ENCODE measurements around the gene RRP12. TPM values are rescaled to one million over a fixed set of nuclear protein-coding genes. Genes with fewer than 3 reads are reported as not detected.
"Not testable (repeated sequence)": the region's sequence is repeated elsewhere in the genome, so short reads cannot be mapped to it uniquely, and the experiment has no call there.

RRP12 gene
- total RNA-seq, 4 donors from 2014 or later = 14.8 to 27.6 (median 25.0) TPM

DNA sequence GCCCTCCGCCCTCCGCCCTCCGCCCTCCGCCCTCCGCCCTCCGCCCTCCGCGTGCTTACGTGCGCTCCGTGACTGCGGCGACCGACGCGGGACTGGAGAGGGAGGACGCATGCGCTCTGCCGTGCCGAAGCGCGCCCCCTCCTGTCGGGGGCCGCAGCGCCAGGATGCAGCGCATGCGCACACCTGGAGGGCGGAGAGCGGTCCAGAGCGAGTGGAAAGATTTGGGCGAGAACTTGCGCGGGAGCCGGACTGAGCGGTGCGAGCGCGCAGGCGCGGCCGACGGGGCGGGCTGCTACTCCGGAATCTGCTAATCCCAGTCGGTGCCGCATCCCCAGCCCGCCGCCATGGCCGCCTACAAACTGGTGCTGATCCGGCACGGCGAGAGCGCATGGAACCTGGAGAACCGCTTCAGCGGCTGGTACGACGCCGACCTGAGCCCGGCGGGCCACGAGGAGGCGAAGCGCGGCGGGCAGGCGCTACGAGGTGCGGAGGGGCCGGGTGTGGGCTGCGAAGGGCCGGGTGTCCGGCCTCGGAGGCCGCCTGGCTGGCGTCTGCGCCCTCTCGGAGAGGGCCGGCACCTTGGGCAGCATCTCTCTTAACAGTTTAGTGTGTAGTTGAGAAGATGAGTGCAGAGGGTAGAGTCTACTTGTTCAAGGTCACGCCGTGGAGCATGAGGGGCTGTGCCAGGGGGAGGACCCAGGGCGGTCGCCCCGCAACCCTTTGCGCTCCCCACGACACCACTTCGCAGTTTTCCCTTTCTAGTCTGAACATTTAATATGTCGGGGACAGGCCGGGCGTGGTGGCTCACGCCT, 25.0 kb upstream of the RRP12 start, which contains the start of gene PGAM1:
PGAM1 (plus strand) TSS at position 228 of the 812 bp plus-strand sequence; CDS start at position 345, 117 bp downstream.
- TF ChIP-seq, protein P1, sequence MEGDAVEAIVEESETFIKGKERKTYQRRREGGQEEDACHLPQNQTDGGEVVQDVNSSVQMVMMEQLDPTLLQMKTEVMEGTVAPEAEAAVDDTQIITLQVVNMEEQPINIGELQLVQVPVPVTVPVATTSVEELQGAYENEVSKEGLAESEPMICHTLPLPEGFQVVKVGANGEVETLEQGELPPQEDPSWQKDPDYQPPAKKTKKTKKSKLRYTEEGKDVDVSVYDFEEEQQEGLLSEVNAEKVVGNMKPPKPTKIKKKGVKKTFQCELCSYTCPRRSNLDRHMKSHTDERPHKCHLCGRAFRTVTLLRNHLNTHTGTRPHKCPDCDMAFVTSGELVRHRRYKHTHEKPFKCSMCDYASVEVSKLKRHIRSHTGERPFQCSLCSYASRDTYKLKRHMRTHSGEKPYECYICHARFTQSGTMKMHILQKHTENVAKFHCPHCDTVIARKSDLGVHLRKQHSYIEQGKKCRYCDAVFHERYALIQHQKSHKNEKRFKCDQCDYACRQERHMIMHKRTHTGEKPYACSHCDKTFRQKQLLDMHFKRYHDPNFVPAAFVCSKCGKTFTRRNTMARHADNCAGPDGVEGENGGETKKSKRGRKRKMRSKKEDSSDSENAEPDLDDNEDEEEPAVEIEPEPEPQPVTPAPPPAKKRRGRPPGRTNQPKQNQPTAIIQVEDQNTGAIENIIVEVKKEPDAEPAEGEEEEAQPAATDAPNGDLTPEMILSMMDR (IDR thresholded peaks at IDR 0.05) = peak; percentile 59 to 85 (median 73)
- peak; percentile 60 to 74 for TF ChIP-seq POLR2A (IDR thresholded peaks at IDR 0.05)
- Histone ChIP-seq H3K9me3 (no peaks in the 10 kb centered on the region), H3K4me1 (peaks cover 0 to 5% of the 10 kb centered on the region in 2 donors), H3K36me3 (no peaks in the 10 kb centered on the region), H3K27ac (peak within 1 kb of the TSS; percentile 84 to 91), H3K4me3 (peak within 1 kb of the TSS; percentile 64 to 80), H3K27me3 (no peaks in the 10 kb centered on the region)
- DNase-seq = peak; percentile 94 to 96
- intact Hi-C loops (cut with DNase I; ENCODE audit: low total_unique reads) = no loop called here

DNA sequence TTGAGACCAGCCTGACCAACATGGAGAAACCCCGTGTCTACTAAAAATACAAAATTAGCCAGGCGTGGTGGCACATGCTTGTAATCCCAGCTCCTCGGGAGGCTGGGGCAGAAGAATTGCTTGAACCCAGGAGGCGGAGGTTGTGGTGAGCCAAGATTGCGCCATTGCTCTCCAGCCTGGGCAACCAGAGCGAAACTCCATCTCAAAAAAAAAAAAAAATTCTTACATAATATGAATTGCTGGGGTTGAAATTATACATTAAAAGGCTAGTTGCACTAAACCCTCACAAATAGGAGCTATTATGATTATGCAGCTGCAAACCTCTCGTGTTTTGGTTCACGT, 22.6 kb upstream of the RRP12 start:
- H3K27me3 ChIP-seq; H3K9me3 ChIP-seq; H3K4me1 ChIP-seq; H3K4me3 ChIP-seq; H3K27ac ChIP-seq; intact Hi-C loops (cut with DNase I; ENCODE audit: low total_unique reads); DNase-seq; H3K36me3 ChIP-seq: not testable (repeated sequence)

DNA sequence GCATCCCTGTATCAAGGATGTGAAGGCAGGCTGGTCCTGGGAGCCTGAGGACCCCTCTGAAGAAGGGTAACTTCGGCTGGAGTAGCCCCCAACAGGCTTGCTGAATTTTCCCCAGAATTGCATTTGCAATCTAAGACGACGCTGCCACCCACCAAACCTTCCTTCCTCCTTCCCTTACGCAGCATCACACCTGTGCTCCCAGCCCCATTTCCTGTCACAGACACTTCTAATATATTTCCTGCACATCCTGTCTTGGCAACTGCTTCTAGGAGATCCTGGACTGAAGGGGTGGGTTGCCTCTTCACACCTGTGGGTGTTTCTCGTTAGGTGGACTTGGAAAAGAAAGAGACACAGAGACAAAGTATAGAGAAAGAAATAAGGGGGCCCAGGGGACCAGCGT, 15.4 kb upstream of the RRP12 start:
- H3K4me3 ChIP-seq = no peak overlapping the region
- intact Hi-C loops (cut with DNase I; ENCODE audit: low total_unique reads) = no loop called here
- TF ChIP-seq, protein P1 (IDR thresholded peaks at IDR 0.05) = no peak
- TF ChIP-seq POLR2A (IDR thresholded peaks at IDR 0.05) = no peak
- H3K27me3 ChIP-seq = no peaks in the 10 kb centered on the region
- DNase-seq = no peak
- H3K4me1 ChIP-seq = peaks cover 0 to 7% of the 10 kb centered on the region in 2 donors
- H3K9me3 ChIP-seq = no peaks in the 10 kb centered on the region
- H3K27ac ChIP-seq = no peak overlapping the region
- no peaks in the 10 kb centered on the region for H3K36me3 ChIP-seq

DNA sequence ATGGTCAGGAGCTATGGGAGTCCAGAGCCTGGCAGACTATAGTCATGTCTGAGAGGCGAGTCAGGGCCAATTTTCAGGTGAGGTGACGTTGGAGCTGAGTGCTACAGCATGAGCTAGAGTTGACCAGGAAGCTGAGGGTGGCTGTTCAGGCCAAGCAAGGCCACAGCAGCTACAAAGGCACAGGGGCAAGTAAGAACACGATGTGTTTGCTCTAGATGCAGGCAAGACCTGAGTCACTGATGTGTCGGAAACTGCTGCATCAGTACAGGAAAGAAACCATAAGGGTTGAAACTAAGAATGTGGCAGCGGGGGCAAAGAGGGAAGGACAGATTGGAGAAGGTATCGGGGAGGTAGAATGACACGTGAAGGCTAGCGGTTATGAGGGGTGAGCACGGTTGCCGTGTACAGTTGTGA, 11.8 kb upstream of the RRP12 start:
- no peaks in the 10 kb centered on the region for H3K9me3 ChIP-seq
- H3K27me3 ChIP-seq = no peaks in the 10 kb centered on the region
- DNase-seq = no peak
- H3K36me3 ChIP-seq = no peaks in the 10 kb centered on the region
- intact Hi-C loops (cut with DNase I; ENCODE audit: low total_unique reads) = no loop called here
- no peak overlapping the region for H3K4me3 ChIP-seq
- TF ChIP-seq, protein P1 (IDR thresholded peaks at IDR 0.05) = no peak
- no peak for TF ChIP-seq POLR2A (IDR thresholded peaks at IDR 0.05)
- H3K27ac ChIP-seq = no peak overlapping the region
- H3K4me1 ChIP-seq = no peaks in the 10 kb centered on the region

DNA sequence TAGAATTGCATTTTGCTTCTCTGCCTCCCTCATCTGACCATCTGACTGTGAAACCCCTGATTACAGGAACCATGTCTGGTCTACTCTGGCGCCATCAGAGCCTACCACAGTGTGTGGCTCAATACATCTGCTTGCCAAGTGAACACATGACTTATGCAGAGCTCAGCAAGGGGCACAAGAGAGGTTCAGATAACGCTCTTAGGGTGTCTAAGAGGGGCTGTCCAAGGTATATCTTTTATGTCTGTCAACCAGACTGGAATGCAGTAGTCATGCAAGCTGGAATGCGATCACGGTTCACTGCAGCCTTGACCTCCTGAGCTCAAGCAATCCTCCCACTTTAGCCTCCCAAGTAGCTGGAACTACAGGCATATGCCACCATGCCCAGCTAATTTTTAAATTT, 10.3 kb upstream of the RRP12 start:
- H3K27ac ChIP-seq = no peak overlapping the region
- H3K4me1 ChIP-seq = no peaks in the 10 kb centered on the region
- TF ChIP-seq, protein P1 (IDR thresholded peaks at IDR 0.05) = no peak
- TF ChIP-seq POLR2A (IDR thresholded peaks at IDR 0.05) = no peak

More for the DNA sequence above, 10.3 kb upstream of the RRP12 start:
- no peak for DNase-seq
- no peak overlapping the region for H3K4me3 ChIP-seq
- H3K9me3 ChIP-seq = no peaks in the 10 kb centered on the region
- H3K36me3 ChIP-seq = no peaks in the 10 kb centered on the region
- intact Hi-C loops (cut with DNase I; ENCODE audit: low total_unique reads) = no loop called here
- no peaks in the 10 kb centered on the region for H3K27me3 ChIP-seq

Data from uterus (tissue), 4 donors.